HG02840 (cell line): ENCODE data around the gene CSMD2.

ENCODE experiments used
- ATAC-seq: cut with Tn5 transposase; IDR thresholded peaks from one replicate; pipeline ENCODE4 v1.9.1; 2021; ENCODE audit warnings: mild to moderate bottlenecking, moderate library complexity, moderate number of reproducible peaks; ENCODE audit not compliant: unreplicated experiment, low FRiP score

The CSMD2 gene

GRCh38 chr1:34060901-34061415 is 104.1 kb downstream of the CSMD2 start:
- no peak for ATAC-seq

GRCh38 chr1:34060187-34060730 is 104.8 kb downstream of the CSMD2 start:
- no peak for ATAC-seq

DNA sequence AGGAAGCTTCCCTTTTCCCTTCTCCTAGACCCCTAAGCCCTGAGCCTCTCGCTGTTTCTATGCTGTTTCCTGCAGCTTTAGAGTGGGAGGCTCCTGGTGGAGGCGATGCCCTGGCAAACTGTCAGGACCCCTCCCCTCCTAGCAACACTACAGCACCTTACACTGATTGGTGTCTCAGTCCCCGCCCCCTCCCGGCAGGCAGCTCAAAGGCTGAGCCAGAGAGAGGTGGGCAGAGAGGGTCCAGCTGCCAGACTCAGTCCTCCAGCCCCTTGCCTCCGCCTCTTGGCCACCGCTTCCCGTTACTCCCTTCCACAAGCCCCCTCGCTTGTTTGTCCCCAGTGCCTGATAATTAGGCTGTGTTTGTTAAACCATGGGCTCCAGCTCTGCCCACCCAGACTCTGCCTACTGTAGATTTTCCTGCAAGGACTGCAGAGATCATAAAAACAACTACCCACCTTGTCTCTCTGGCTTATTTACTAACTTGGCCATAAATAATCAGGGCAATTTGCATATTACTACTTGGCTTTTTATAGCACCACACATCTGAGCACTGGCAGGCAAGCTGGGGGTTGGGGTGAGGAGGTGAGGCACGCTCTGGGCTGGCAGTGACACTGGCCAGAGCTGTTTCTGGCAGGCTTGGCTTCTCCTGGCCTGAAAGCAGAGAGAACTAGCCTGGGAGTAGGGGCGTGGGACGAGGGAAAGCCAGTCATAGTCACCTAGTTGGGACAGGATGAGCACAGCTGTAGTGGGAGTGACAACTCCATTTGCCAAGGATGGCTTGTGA is 107.5 kb downstream of the CSMD2 start:
- no peak for ATAC-seq

DNA sequence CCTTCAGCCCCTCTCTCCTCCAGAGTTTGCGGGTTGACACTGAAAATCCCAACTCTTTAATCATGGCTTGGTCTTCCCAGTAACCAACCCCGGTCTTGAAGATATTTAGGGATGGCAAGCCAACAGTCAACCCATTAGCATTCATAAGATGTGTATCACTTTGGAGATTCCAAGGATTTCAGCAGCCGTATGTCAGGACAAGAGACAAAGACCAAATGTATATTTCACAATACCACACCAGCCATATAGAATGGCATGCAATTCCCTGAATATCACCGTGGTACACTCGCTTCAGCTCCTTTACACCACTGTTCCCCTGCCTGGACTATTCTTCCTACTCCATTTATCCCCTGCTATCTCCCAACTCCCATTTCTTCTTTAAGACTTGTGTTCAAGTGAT is 109.2 kb downstream of the CSMD2 start:
- no peak for ATAC-seq

DNA sequence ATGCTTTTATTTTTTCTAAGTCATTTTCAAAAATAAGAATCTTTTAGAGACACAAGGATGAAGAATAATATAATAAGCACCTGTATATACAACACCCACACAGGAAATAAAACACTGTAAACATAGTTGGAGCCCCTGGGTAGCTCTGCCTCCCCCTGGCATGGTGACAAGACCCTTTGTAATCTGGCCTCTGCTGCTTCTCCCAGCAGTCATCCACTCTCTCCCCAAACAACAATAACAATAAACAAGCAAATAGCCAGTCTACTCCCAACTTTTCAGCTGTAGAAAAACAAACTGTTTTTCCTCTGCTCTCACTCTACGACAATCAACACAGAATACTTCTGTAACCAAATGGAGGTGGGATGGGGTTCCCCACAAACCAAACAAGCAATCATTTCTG is 110.1 kb downstream of the CSMD2 start:
- no peak for ATAC-seq

DNA sequence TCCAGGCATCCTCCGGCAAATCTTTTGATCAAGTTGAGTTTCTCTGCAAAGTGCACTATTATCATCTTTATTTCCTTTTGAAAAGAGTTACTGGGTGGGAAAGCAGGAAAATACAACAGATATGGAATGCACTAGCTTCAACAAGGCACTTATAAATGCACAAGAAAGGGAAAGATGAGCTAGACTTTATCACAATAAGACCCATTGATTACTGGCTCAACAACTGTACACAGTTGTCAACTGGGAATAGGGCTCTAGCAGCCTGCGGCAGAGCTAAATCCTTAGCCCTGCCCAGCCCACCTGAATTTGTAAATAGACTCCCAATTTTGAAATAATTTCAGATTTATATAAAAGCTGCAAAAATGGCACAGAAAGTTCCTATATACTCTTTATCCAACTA is 111.4 kb downstream of the CSMD2 start:
- ATAC-seq, result no peak

DNA sequence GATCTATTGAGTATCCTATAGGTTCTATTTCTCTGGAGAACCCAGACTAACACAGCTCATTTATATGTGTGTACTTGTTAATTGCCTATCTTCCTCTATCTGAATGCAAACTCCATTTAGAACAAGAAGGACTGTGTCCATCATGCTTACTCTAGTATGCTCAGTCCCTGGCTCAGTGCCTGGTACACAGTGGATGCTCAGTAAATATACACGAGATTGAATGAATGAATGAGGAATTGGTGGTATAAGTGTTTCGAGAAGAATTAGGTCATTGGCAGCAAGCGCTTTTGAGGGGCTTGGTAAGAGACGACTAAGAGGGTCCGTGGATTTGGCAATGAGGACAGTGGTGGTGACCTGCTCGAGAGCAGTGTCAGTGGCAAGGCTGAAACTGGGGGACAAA is 112.5 kb downstream of the CSMD2 start:
- no peak for ATAC-seq

GRCh38 chr1:34050709-34051485 is 114.1 kb downstream of the CSMD2 start:
- ATAC-seq, result no peak

DNA sequence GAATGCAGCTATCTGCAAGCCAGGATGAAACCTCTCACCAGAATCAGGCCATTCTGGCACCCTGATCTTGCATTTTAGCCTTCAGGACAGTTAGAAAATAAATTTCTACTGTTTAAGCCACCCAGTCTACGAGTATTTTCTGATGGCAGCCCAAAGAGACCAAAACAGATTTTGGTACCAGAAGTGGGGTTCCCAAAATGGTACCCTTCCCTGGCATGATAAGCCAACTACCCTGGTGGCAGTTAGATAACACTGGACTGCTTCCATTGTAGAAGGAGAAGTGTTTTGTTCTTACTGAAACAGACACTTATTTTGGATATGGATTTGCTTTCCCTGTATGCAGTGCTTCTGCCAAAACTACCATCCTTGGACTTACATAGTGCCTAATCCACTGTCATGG is 115.0 kb downstream of the CSMD2 start:
- ATAC-seq, result no peak

- ATAC-seq, result no peak
Measured at GRCh38 chr1:34049477-34049876, 115.6 kb downstream of the CSMD2 start.

DNA sequence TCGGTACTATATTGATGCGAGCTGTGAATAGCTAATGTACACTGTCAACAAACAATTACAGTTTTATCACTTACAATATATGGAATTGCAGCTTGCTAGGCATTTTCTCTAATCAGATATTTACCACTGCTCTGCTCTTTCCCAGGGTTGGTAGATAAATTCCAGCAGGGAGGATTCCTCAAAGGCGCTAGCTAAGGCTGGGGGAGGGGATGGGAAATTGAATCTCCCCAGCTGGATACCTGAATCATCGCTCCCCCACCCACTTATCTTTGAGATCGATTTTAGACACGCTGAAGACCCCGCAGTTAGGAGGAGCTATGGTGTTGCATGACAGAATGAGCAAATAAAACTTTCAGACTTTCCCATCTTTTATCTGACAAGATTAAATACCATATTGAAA is 127.2 kb downstream of the CSMD2 start:
- ATAC-seq, result no peak

DNA sequence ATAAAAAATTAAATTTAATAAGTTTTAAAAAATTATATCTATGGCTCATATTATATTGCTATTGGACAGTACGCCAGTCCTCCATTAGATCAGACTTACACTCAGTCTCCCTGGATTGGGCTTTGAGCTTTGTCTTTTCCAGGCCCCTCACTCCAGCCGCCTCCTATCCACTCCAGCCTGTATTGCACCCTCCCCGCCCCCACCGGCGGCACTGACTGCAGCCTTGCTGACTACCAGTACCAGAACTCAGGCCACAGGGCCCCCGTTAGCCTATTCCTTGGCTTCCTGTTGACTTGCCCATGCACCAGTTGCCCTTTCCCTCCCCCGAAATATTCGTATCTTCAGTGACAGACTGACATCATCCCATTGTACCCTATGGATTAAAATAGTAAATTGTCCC is 127.9 kb downstream of the CSMD2 start:
- ATAC-seq, result no peak

DNA sequence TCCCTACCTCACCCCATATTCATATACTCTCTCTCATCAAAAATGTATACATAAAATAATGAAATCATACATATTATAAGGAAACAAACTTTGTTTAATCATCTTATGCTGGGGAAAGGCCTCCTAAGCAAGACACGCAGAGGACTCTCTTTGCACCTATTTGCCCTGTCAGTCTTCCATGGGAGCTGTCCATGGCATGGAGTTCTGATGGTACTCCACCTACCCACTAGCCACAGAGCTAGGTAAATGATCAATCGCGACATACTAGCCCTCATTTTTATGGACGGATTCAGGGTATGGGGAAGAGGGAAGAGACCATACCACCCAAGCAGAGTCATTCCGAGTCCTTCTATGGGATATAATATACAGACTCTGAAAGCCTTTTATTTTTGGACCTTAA is 131.0 kb downstream of the CSMD2 start:
- ATAC-seq, result no peak

GRCh38 chr1:34029954-34030353 is 135.1 kb downstream of the CSMD2 start:
- no peak for ATAC-seq

- no peak for ATAC-seq
Measured at GRCh38 chr1:34029515-34029914, 135.5 kb downstream of the CSMD2 start.

GRCh38 chr1:34028381-34029055 is 136.5 kb downstream of the CSMD2 start:
- no peak for ATAC-seq

DNA sequence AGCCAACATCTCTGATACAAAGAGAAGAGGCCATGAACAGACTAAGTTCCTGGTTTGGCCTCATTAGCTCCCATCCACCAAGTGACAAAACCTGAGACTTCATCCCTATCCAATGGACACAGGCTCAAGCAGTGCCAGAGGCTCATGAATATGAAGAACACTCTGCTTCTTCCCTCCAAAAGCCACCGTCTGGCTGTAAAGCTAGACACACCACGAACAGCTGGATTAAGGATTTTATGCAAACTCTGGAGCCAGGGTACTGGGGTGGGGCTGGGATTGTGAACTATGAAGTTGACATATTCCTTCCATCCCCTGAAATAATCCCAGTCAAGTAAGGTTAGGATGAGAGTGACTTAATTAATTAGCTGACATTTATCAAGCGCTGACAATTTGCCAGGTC is 139.4 kb downstream of the CSMD2 start:
- ATAC-seq, result no peak

- no peak for ATAC-seq
Measured at GRCh38 chr1:34024485-34024884, 140.5 kb downstream of the CSMD2 start.

- ATAC-seq, result no peak
Measured at GRCh38 chr1:34019741-34020552, 145.1 kb downstream of the CSMD2 start.

DNA sequence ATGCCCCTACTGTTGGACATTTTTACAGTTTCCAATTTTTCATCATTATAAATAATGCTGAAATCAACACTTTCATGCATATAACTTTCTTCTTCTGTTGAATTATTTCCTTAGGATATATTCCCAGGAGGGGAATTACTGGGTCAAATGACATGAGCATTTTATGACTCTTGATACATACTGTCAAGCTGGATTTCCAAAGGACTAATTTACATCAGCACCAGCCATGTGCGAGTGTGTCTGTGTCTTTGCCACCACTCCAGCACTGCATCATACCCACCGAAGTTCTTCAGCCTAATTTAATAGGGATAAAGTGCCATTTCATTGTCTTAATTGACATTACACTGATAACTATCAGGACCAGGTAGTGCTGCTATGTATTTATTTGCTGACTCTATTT is 146.7 kb downstream of the CSMD2 start:
- no peak for ATAC-seq
